GM23248 (cell line): ENCODE results near the gene COL23A1. TPM values are rescaled to one million over a fixed set of nuclear protein-coding genes. Genes with fewer than 3 reads are reported as not detected.

Experiments
- DNase-seq: peaks from one replicate; pipeline ENCODE4 v3.0.0-alpha.2; 2015
- H2AFZ ChIP-seq: fragments of 200-600 bp; sonication (generic); 2 replicates; pipeline ENCODE4 v1.6.1; 2016; ENCODE audit warnings: antibody characterized with exemption
- H3F3A ChIP-seq: fragments of 200-600 bp; sonication (generic); 2 replicates; pipeline ENCODE4 v1.6.1; 2016; ENCODE audit warnings: mild to moderate bottlenecking, antibody characterized with exemption, mixed run types; ENCODE audit not compliant: insufficient read depth
- H3K27ac ChIP-seq: fragments of 200-600 bp; sonication (generic); 2 replicates; pipeline ENCODE4 v1.5.1; 2016; ENCODE audit warnings: mild to moderate bottlenecking
- H3K27me3 ChIP-seq: fragments of 200-600 bp; sonication (generic); replicated peaks from 2 replicates; pipeline ENCODE4 v1.6.1; 2016; ENCODE audit warnings: mild to moderate bottlenecking; ENCODE audit not compliant: insufficient read depth
- H3K36me3 ChIP-seq: fragments of 200-600 bp; sonication (generic); 2 replicates; pipeline ENCODE4 v1.6.1; 2016; ENCODE audit warnings: low read depth, mild to moderate bottlenecking
- H3K4me1 ChIP-seq: fragments of 200-600 bp; sonication (generic); 2 replicates; pipeline ENCODE4 v1.6.1; 2016; ENCODE audit warnings: mild to moderate bottlenecking; ENCODE audit not compliant: insufficient read depth
- H3K4me2 ChIP-seq: fragments of 200-600 bp; sonication (generic); one replicate; pipeline ENCODE4 v1.6.1; 2016; ENCODE audit warnings: mild to moderate bottlenecking; ENCODE audit not compliant: unreplicated experiment
- H3K4me3 ChIP-seq: fragments of 200-600 bp; sonication (generic); 2 replicates; pipeline ENCODE4 v1.5.1; 2016; ENCODE audit warnings: mild to moderate bottlenecking
- H3K79me2 ChIP-seq: fragments of 200-600 bp; sonication (generic); 2 replicates; pipeline ENCODE4 v1.6.1; 2016; ENCODE audit warnings: mild to moderate bottlenecking; ENCODE audit not compliant: insufficient read depth
- H3K9ac ChIP-seq: fragments of 200-600 bp; sonication (generic); 2 replicates; pipeline ENCODE4 v1.6.1; 2016; ENCODE audit warnings: mild to moderate bottlenecking
- H3K9me2 ChIP-seq: fragments of 200-600 bp; sonication (generic); 2 replicates; pipeline ENCODE4 v1.6.1; 2016; ENCODE audit warnings: mixed run types, mild to moderate bottlenecking, moderate library complexity; ENCODE audit not compliant: insufficient read depth
- H3K9me3 ChIP-seq: fragments of 200-600 bp; sonication (generic); one replicate; pipeline ENCODE4 v1.6.1; 2017; ENCODE audit warnings: low read depth
- H4K20me1 ChIP-seq: fragments of 200-600 bp; sonication (generic); 2 replicates; pipeline ENCODE4 v1.6.0; 2016; ENCODE audit not compliant: insufficient read depth
- EZH2 ChIP-seq: fragments of 200-600 bp; sonication (generic); IDR thresholded peaks from 2 replicates; pipeline ENCODE4 v1.6.1; 2018; ENCODE audit warnings: antibody characterized with exemption, mild to moderate bottlenecking; ENCODE audit not compliant: insufficient read depth, poor library complexity, severe bottlenecking
- EZH2phosphoT487 ChIP-seq: fragments of 200-600 bp; sonication (generic); IDR thresholded peaks from 2 replicates; pipeline ENCODE4 v1.6.1; 2018; ENCODE audit warnings: antibody characterized with exemption, moderate library complexity, mild to moderate bottlenecking, low read depth; ENCODE audit not compliant: insufficient read depth
- WGBS, 2 experiments: methylation state at CpG; one replicate each; pipeline ENCODE4 v1.1.6; 2015 to 2017; ENCODE audit warnings: low lambda C conversion rate in 2 of 2, low coverage in 1 of 2; ENCODE audit errors: missing lambda C conversion rate in 2 of 2; 5-methylcytosine and 5-hydroxymethylcytosine counted together
- in situ Hi-C: fragments of 300-500 bp; cut with MboI; formaldehyde crosslinking; loops from 2 replicates; pipeline ENCODE4 v1.15.0; 2020
- polyA plus RNA-seq: library from polyadenylated mRNA; unstranded; fragments of >200 nt; fragmentation: Nextera tagmentation; extraction: Ambion mirVana; gene quantifications from 2 replicates; pipeline ENCODE4 v1.2.1, GENCODE V29; 2016
- total RNA-seq: library from RNA; depleted of rRNA; stranded (reverse); fragments of >200 nt; shearing (Covaris generic); gene quantifications from 2 replicates; pipeline ENCODE4 v1.2.3, GENCODE V29; 2014

COL23A1 gene
- total and polyA plus RNA-seq, 2 experiments from 2014 or later, result not detected

DNA sequence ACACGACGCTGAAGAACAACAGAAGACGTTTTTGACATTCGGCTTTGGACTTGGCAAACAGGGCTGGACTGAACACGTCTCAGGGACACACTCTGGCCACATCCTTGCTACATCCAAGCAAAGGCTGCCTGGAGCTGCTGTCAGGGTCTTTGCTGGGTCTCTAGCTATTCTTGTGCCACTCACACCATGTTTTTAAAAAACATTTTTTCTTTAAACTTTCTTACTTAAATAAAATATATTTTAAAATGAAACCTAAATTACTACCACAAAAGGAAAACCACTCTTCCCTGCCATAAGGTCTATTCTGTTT, 229.3 kb downstream of the COL23A1 start:
- Histone ChIP-seq H3K4me3 (no peak overlapping the region), H3K9ac (no peak overlapping the region), H3K4me1 (no peaks in the 10 kb centered on the region), H3K9me3 (no peaks in the 10 kb centered on the region), H3F3A (0 out of 2 replicates have a peak, but pooled peaks cover 6% of the 10 kb centered on the region), H3K36me3 (no peaks in the 10 kb centered on the region), H2AFZ (no peak overlapping the region), H3K9me2 (no peaks in the 10 kb centered on the region), H3K4me2 (no peak overlapping the region), H4K20me1 (no peaks in the 10 kb centered on the region), H3K27me3 (no peaks in the 10 kb centered on the region), H3K27ac (no peak overlapping the region), H3K79me2 (no peaks in the 10 kb centered on the region)
- 31 to 43% methylated on average over 5 of the region's 5 CpGs for WGBS, 2 experiments
- TF ChIP-seq EZH2phosphoT487 (no peak), EZH2 (no peak)
- DNase-seq, result no peak
- in situ Hi-C loops, result no loop called here

DNA sequence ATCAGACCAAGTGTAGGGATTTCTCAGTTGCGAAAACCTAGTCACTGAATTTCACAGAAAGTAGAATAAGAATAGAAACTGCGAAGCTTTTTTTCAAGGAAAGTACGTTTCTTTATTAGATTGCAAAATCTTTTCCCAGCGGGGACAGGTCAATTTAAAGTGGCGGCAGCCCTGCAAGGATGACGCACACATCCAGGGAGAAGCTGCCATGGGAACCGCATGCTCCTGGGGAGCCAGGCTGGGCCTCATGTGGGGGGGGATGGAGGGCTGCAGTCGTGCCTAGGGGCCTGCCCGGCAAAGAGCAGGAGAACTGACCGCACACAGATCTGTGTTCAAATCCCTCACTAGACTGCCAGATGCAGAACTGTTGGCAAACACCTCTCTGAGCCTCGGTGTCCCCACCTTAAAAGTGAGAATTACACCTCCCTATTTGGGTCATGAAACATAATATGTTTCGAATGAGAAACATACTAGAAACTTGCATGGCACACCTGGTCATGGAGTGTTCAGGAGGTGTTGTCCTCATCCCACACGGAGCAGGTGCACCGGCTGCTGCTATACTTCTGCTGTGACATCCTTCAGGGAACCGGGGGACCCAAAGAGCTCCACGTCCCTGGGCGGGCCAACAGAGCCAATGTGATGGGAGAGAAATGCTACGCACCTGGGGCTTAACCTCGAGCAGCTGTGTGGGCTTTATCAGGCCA, 229.8 kb downstream of the COL23A1 start:
- no peak overlapping the region for H2AFZ ChIP-seq
- H3K27ac ChIP-seq, result no peak overlapping the region
- no peak for DNase-seq
- no peaks in the 10 kb centered on the region for H3K4me1 ChIP-seq
- H3K36me3 ChIP-seq, result no peaks in the 10 kb centered on the region
- H3F3A ChIP-seq, result 0 out of 2 replicates have a peak, but pooled peaks cover 6% of the 10 kb centered on the region
- H4K20me1 ChIP-seq, result no peaks in the 10 kb centered on the region
- in situ Hi-C loops, result no loop called here
- WGBS, 2 experiments, result 56 to 58% methylated on average over 19 of the region's 19 CpGs
- H3K9me3 ChIP-seq, result no peaks in the 10 kb centered on the region
- H3K27me3 ChIP-seq, result no peaks in the 10 kb centered on the region
- TF ChIP-seq EZH2, result no peak
- TF ChIP-seq EZH2phosphoT487, result no peak
- H3K9me2 ChIP-seq, result no peaks in the 10 kb centered on the region
- H3K79me2 ChIP-seq, result no peaks in the 10 kb centered on the region
- no peak overlapping the region for H3K4me2 ChIP-seq
- no peak overlapping the region for H3K4me3 ChIP-seq
- no peak overlapping the region for H3K9ac ChIP-seq

DNA sequence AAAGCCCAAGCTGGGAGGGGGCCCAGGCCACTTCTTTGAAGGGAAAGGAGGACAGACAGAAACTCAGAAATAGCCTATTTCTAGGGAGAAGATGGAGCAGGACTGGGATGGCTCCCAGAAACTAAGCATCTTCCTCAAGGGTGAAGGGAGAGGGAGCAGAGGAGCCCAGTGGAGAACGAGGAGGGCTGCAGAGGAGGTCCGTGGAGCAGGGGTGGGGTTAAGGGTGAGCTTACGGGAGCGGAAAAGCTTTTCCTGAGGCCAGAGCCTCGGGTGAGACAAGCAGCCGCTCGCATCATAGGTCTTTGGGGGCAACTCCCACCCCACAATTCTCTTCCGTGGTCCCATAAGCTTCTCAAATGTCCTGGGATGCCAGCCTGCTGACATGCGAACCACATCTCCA, 230.5 kb downstream of the COL23A1 start:
- H3K79me2 ChIP-seq, result no peaks in the 10 kb centered on the region
- no peaks in the 10 kb centered on the region for H3K4me1 ChIP-seq
- no peaks in the 10 kb centered on the region for H3K9me3 ChIP-seq
- in situ Hi-C loops, result no loop called here
- DNase-seq, result no peak
- no peaks in the 10 kb centered on the region for H3K36me3 ChIP-seq
- no peaks in the 10 kb centered on the region for H4K20me1 ChIP-seq
- no peak overlapping the region for H3K9ac ChIP-seq
- H3K27ac ChIP-seq, result no peak overlapping the region
- H2AFZ ChIP-seq, result no peak overlapping the region
- H3K4me2 ChIP-seq, result no peak overlapping the region
- H3K4me3 ChIP-seq, result no peak overlapping the region
- H3F3A ChIP-seq, result 0 out of 2 replicates have a peak, but pooled peaks cover 6% of the 10 kb centered on the region
- WGBS, 2 experiments, result 43% methylated on average over 9 of the region's 9 CpGs
- TF ChIP-seq EZH2 (no peak), EZH2phosphoT487 (no peak)
- H3K27me3 ChIP-seq, result no peaks in the 10 kb centered on the region
- H3K9me2 ChIP-seq, result no peaks in the 10 kb centered on the region

DNA sequence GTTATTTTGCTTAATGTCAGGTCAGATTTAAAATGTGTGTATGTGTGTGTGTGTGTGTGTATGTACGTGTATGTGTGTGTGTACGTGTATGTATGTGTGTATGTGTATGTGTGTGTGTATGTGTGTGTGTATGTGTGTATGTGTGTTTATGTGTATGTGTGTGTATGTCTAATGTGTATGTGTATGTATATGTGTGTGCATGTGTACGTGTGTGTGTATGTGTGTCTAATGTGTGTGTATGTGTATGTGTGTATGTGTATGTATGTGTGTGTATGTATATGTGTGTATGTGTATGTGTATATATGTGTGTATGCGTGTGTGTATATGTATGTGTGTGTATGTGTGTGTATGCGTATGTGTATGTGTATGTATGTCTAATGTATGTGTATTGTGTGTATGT, 232.5 kb downstream of the COL23A1 start:
- TF ChIP-seq EZH2 (no peak), EZH2phosphoT487 (no peak)
- no peak overlapping the region for H2AFZ ChIP-seq
- 0 out of 2 replicates have a peak, but pooled peaks cover 6% of the 10 kb centered on the region for H3F3A ChIP-seq
- H3K9me3 ChIP-seq, result no peaks in the 10 kb centered on the region
- H3K27ac ChIP-seq, result no peak overlapping the region
- no peak overlapping the region for H3K4me2 ChIP-seq
- H3K79me2 ChIP-seq, result no peaks in the 10 kb centered on the region
- in situ Hi-C loops, result no loop called here
- no peak for DNase-seq
- no peak overlapping the region for H3K9ac ChIP-seq
- no peaks in the 10 kb centered on the region for H4K20me1 ChIP-seq
- no peak overlapping the region for H3K4me3 ChIP-seq
- no peaks in the 10 kb centered on the region for H3K9me2 ChIP-seq
- no peaks in the 10 kb centered on the region for H3K4me1 ChIP-seq
- no peaks in the 10 kb centered on the region for H3K27me3 ChIP-seq
- no peaks in the 10 kb centered on the region for H3K36me3 ChIP-seq
- 67 to 68% methylated on average over 5 of the region's 5 CpGs for WGBS, 2 experiments
